ENCODE measurements around the gene SCN8A. TPM values are rescaled to one million over a fixed set of nuclear protein-coding genes. Genes with fewer than 3 reads are reported as not detected.
A peak's percentile ranks its signal among the peaks of the same experiment; 100 is the strongest.

The SCN8A gene
- total and polyA plus RNA-seq, 2 donors from 2014 or later: 0.34 to 1.4 TPM

DNA sequence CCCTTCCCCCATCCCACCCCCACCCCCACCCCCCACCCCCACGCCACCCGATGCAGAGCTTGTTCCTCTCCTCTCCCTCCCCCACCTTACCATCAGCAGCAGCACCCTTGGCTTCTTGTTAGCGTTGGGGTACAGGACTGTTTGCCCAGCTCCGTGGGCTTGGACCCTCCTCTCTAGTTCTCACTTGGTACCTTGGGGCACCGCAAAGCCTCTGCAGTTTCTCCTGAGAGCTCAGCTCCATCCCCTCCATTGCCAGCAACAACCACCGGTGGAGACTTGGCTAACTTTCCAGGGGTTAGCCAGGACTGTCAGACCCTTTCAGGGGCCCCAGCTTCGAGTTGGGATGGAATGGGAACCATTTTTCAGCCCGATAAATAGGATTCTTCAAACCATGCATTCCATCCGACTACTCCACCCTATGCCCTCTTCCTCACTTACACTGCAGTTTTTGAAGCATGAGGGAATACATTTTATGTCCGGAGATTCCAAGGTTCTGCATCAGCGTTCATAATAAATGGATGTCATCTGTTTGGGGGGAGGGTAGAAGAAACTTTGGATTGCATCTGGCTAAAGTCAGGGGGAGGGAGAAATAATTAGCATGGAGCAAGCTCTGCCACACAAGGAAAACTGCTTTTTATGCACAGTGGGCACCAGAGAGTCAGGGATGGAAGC lies 1.1 kb downstream of the SCN8A start:
- Histone ChIP-seq H3K27ac (ENCODE audit: low read depth in 2 of 2, low read length in 2 of 2) (no peak overlapping the region), H3K27me3 (ENCODE audit: control insufficient read depth, insufficient read depth, low read length) (no peaks in the 10 kb centered on the region), H3K9ac (ENCODE audit: low read length in 3 of 3) (no peak overlapping the region), H3K9me3 (ENCODE audit: control insufficient read depth in 2 of 3, insufficient read depth in 1 of 3, low read length in 3 of 3) (no peaks in the 10 kb centered on the region), H3K36me3 (ENCODE audit: control insufficient read depth in 2 of 3, insufficient read depth in 3 of 3, low read length in 3 of 3) (no peaks in the 10 kb centered on the region), H3K4me3 (ENCODE audit: low read length in 3 of 3) (no peak overlapping the region), H3K4me1 (ENCODE audit: control insufficient read depth in 2 of 3, insufficient read depth in 2 of 3, low read depth in 1 of 3, low read length in 3 of 3) (no peaks in the 10 kb centered on the region)
- TF ChIP-seq, protein P1, sequence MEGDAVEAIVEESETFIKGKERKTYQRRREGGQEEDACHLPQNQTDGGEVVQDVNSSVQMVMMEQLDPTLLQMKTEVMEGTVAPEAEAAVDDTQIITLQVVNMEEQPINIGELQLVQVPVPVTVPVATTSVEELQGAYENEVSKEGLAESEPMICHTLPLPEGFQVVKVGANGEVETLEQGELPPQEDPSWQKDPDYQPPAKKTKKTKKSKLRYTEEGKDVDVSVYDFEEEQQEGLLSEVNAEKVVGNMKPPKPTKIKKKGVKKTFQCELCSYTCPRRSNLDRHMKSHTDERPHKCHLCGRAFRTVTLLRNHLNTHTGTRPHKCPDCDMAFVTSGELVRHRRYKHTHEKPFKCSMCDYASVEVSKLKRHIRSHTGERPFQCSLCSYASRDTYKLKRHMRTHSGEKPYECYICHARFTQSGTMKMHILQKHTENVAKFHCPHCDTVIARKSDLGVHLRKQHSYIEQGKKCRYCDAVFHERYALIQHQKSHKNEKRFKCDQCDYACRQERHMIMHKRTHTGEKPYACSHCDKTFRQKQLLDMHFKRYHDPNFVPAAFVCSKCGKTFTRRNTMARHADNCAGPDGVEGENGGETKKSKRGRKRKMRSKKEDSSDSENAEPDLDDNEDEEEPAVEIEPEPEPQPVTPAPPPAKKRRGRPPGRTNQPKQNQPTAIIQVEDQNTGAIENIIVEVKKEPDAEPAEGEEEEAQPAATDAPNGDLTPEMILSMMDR (IDR thresholded peaks at IDR 0.05; ENCODE audit: borderline replicate concordance, extremely low read depth, insufficient read depth): no peak
- FAIRE-seq (no peak), DNase-seq (peak in 2 of 5 donors; percentile 2 to 48)
- intact Hi-C loops (cut with DNase I): no loop called here

DNA sequence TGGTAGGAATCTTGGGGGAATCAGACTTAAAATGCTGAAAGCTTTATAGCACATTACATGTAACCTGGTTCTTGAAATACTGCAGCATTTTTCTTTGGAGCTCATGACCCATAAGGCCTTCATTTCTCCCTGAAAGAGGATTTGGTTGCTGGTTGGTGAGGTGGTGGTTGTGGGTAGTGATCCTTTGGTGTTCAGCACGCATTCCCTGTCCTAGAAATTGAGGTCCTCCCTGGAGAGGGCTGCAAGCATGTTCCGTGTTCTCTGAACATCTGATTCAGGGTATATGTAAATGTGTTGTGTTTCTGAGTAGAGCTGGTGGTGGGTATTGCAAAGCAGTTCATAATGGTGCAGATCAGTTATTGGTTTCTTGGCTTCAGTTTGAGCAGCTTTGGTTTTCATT lies 2.0 kb downstream of the SCN8A start:
- DNase-seq (no peak), FAIRE-seq (no peak)
- no peaks in the 10 kb centered on the region for H3K4me1 ChIP-seq (ENCODE audit: control insufficient read depth in 2 of 3, insufficient read depth in 2 of 3, low read depth in 1 of 3, low read length in 3 of 3)
- no peaks in the 10 kb centered on the region for H3K27me3 ChIP-seq (ENCODE audit: control insufficient read depth, insufficient read depth, low read length)
- no peak overlapping the region for H3K4me3 ChIP-seq (ENCODE audit: low read length in 3 of 3)
- no peak overlapping the region for H3K9ac ChIP-seq (ENCODE audit: low read length in 3 of 3)
- intact Hi-C loops (cut with DNase I): no loop called here
- no peak overlapping the region for H3K27ac ChIP-seq (ENCODE audit: low read depth in 2 of 2, low read length in 2 of 2)
- H3K9me3 ChIP-seq (ENCODE audit: control insufficient read depth in 2 of 3, insufficient read depth in 1 of 3, low read length in 3 of 3): no peaks in the 10 kb centered on the region
- TF ChIP-seq, protein P1 (IDR thresholded peaks at IDR 0.05; ENCODE audit: borderline replicate concordance, extremely low read depth, insufficient read depth): no peak
- no peaks in the 10 kb centered on the region for H3K36me3 ChIP-seq (ENCODE audit: control insufficient read depth in 2 of 3, insufficient read depth in 3 of 3, low read length in 3 of 3)

DNA sequence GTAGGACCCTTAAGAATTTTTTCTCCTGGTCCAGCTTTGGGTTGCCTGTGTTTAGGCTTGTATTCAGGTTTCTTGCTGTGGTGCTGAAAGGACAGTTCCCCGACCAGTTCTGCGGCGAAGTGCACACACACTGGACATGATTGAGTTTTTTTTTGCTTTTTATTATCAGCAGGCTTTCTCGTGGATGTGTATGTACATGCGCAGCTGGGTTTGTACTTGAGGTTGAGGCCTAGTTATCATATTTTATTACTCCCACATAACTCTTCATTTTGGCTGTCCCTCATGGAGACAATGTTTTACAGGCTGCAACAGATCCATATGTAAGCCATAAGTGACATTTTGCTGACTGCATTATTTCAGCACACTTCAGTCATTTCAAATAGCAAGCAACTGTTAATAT lies 2.5 kb downstream of the SCN8A start:
- peak overlapping the region in 1 of 3 donors; percentile 7 for H3K4me3 ChIP-seq (ENCODE audit: low read length in 3 of 3)

More for the DNA sequence above, 2.5 kb downstream of the SCN8A start:
- intact Hi-C loops (cut with DNase I): no loop called here
- DNase-seq (peak in 3 of 5 donors; percentile 73 to 84 (median 75)), FAIRE-seq (no peak)
- Histone ChIP-seq H3K36me3 (ENCODE audit: control insufficient read depth in 2 of 3, insufficient read depth in 3 of 3, low read length in 3 of 3) (no peaks in the 10 kb centered on the region), H3K9me3 (ENCODE audit: control insufficient read depth in 2 of 3, insufficient read depth in 1 of 3, low read length in 3 of 3) (no peaks in the 10 kb centered on the region), H3K27me3 (ENCODE audit: control insufficient read depth, insufficient read depth, low read length) (no peaks in the 10 kb centered on the region), H3K27ac (ENCODE audit: low read depth in 2 of 2, low read length in 2 of 2) (no peak overlapping the region), H3K9ac (ENCODE audit: low read length in 3 of 3) (no peak overlapping the region), H3K4me1 (ENCODE audit: control insufficient read depth in 2 of 3, insufficient read depth in 2 of 3, low read depth in 1 of 3, low read length in 3 of 3) (no peaks in the 10 kb centered on the region)
- TF ChIP-seq, protein P1 (IDR thresholded peaks at IDR 0.05; ENCODE audit: borderline replicate concordance, extremely low read depth, insufficient read depth): no peak
